NAMALWA (cell line): ENCODE measurements around the gene MCTP1.
"Not testable (repeated sequence)": the region's sequence is repeated elsewhere in the genome, so short reads cannot be mapped to it uniquely, and the experiment has no call there.

Source experiments
- DNase-seq: peaks from one replicate; pipeline ENCODE4 v3.0.0-alpha.2; 2015; ENCODE audit warnings: low spot score

The MCTP1 gene

GRCh38 chr5:94870511-94871183, 414.2 kb downstream of the MCTP1 start:
- DNase-seq: no peak

- no peak for DNase-seq
Observed at GRCh38 chr5:94869921-94870320, 415.0 kb downstream of the MCTP1 start.

- no peak for DNase-seq
Observed at GRCh38 chr5:94863951-94864350, 420.9 kb downstream of the MCTP1 start.

GRCh38 chr5:94857111-94857510, 427.8 kb downstream of the MCTP1 start:
- no peak for DNase-seq

- DNase-seq: no peak
Observed at GRCh38 chr5:94856257-94856800, 428.6 kb downstream of the MCTP1 start.

GRCh38 chr5:94855543-94855942, 429.4 kb downstream of the MCTP1 start:
- no peak for DNase-seq

- DNase-seq: no peak
Observed at GRCh38 chr5:94853120-94853519, 431.8 kb downstream of the MCTP1 start.

GRCh38 chr5:94850960-94851359, 433.9 kb downstream of the MCTP1 start:
- DNase-seq: no peak

GRCh38 chr5:94849821-94850736, 434.8 kb downstream of the MCTP1 start:
- DNase-seq: peak; percentile 91

GRCh38 chr5:94849324-94849723, 435.6 kb downstream of the MCTP1 start:
- DNase-seq: no peak

- peak; percentile 50 for DNase-seq
Observed at GRCh38 chr5:94847726-94848125, 437.2 kb downstream of the MCTP1 start.

GRCh38 chr5:94847019-94847418, 437.9 kb downstream of the MCTP1 start:
- no peak for DNase-seq

GRCh38 chr5:94845696-94846095, 439.2 kb downstream of the MCTP1 start:
- DNase-seq: not testable (repeated sequence)

- DNase-seq: no peak
Observed at GRCh38 chr5:94841598-94842322, 443.1 kb downstream of the MCTP1 start.

- no peak for DNase-seq
Observed at GRCh38 chr5:94833851-94834250, 451.0 kb downstream of the MCTP1 start.

GRCh38 chr5:94832685-94833084, 452.2 kb downstream of the MCTP1 start:
- DNase-seq: no peak

GRCh38 chr5:94830520-94830919, 454.4 kb downstream of the MCTP1 start:
- peak; percentile 37 for DNase-seq

GRCh38 chr5:94828222-94828621, 456.7 kb downstream of the MCTP1 start:
- not testable (repeated sequence) for DNase-seq

- no peak for DNase-seq
Observed at GRCh38 chr5:94820488-94820887, 464.4 kb downstream of the MCTP1 start.

- DNase-seq: no peak
Observed at GRCh38 chr5:94818904-94819303, 466.0 kb downstream of the MCTP1 start.

- no peak for DNase-seq
Observed at GRCh38 chr5:94815313-94816039, 469.4 kb downstream of the MCTP1 start.

- DNase-seq: no peak
Observed at GRCh38 chr5:94812232-94812631, 472.7 kb downstream of the MCTP1 start.
